Cerebellar cortex (tissue), 1 donor: ENCODE measurements around the gene ZNF32.

ENCODE experiments used
- DNase-seq: peaks from one replicate; pipeline ENCODE4 v3.0.0-alpha.2; 2015; ENCODE audit warnings: low spot score

ZNF32 gene, protein sequence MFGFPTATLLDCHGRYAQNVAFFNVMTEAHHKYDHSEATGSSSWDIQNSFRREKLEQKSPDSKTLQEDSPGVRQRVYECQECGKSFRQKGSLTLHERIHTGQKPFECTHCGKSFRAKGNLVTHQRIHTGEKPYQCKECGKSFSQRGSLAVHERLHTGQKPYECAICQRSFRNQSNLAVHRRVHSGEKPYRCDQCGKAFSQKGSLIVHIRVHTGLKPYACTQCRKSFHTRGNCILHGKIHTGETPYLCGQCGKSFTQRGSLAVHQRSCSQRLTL

GRCh38 chr10:43648398-43649184 is at the start of gene ZNF32:
TSS of gene ZNF32 (minus strand) at chr10:43648881. CDS start at chr10:43646133, 2,748 bp downstream.
- DNase-seq = peak; percentile 85

GRCh38 chr10:43698156-43698555 is 49.5 kb upstream of the ZNF32 start:
- no peak for DNase-seq

GRCh38 chr10:43696909-43697483 is 48.3 kb upstream of the ZNF32 start:
- no peak for DNase-seq

GRCh38 chr10:43695730-43696129 is 47.0 kb upstream of the ZNF32 start:
- no peak for DNase-seq

DNA sequence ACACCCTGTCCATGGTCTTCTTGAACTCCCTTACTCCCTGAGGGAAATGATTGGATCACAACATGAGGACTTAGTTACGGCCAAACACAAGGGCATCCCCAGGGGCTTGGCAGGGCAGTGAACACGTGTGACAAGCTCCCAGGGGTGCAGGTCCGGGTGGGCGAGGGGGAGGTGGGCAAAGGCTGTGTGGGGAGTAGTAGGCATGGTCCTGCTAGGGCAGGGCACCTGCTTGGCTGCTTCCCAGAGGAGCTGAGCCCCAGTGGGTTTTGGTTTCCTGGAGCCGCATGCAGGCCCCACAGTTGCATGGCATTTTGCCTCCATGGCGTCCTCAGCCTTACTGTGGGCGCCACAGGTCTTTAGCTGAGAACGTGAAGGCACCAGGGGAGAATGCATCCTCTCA is 46.6 kb upstream of the ZNF32 start:
- no peak for DNase-seq

GRCh38 chr10:43694526-43694925 is 45.8 kb upstream of the ZNF32 start:
- DNase-seq = no peak

DNA sequence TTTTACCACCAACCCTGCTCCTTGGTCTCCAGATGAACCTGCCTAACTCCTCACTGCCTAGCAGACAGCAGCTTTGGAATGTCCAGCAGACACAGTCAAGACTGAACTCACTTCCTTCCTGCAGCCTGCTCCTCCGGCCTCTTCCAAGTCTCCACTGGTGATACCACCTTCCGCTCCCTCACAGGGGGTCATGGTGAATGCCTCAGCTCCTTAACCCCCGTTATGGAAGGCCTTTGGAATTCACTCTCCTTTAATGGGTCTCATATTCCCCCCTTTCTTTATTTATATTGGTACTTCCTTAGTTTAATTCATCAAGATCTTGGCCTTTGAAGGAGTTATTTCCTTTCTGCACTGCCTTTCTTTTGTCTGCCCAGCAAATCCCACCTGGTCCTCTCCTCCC is 44.9 kb upstream of the ZNF32 start:
- no peak for DNase-seq

GRCh38 chr10:43692051-43692825 is 43.6 kb upstream of the ZNF32 start:
- DNase-seq = peak; percentile 80

GRCh38 chr10:43691485-43691884 is 42.8 kb upstream of the ZNF32 start:
- DNase-seq = peak; percentile 35

DNA sequence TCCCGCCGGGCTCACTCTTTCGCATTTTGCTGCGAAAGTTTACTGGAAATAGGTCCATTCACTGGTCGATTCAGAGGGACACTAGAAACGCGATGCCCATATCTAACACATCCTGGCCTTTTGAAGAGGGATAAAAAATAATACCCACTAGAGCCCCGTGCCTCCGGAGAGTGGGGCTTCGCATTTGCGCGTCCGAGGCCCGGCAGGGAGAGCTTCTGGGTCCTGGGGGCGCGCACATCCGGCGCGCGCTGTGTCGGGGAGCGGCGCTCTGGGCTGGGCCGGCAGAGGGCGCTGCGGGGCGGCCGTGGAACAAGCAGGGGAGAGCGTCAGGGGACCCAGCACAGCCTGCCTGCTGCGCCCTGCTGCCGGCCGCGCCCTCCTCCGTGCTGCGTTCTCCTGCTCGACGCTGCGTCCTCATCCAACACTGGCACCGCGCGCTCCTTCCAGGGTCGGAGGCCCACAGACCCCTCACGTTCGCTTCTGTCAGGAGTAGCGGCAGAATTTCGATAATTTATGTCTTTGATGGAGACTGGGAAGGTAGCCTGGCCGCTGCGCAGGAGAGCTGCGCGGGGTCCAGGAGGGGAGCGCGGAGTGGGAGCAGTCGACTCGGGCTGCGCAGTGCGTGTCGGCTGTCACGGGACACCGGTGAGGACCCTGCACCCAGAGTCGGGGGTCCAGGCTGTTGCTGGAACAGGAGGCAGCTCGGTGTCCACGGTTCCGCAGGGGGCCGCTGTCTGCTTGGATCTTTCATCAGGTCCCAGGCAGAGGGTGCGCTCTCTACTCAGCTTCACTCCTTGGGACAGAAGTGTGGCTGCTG is 41.5 kb upstream of the ZNF32 start:
- peak; percentile 71 for DNase-seq

GRCh38 chr10:43689618-43689954 is 40.9 kb upstream of the ZNF32 start:
- DNase-seq = no peak

GRCh38 chr10:43689007-43689491 is 40.4 kb upstream of the ZNF32 start:
- no peak for DNase-seq

- DNase-seq = no peak
Observed at GRCh38 chr10:43688348-43688892, 39.7 kb upstream of the ZNF32 start.

DNA sequence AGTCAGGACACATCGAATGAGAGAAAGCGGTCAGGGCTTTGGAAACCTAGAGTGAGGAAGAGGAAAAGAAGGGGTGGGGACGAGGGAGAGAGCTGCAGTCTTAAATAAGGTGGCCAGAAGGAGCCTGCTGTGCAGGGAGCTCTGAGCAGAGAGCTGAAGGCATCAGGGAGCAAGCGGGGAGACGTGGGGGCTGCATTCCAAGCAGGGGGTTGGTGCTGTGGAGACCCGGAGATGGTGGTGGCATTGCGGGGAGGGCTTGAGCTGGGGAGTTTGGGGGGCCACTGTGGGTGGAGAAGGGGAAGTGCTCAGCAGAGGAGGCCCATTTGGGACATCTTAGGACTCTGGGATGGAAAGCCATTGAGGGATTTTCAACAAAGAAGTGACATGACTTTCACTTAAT is 38.7 kb upstream of the ZNF32 start:
- no peak for DNase-seq

GRCh38 chr10:43686414-43686813 is 37.7 kb upstream of the ZNF32 start:
- no peak for DNase-seq

- DNase-seq = no peak
Observed at GRCh38 chr10:43685744-43686143, 37.1 kb upstream of the ZNF32 start.

- DNase-seq = no peak
Observed at GRCh38 chr10:43684292-43684559, 35.5 kb upstream of the ZNF32 start.

DNA sequence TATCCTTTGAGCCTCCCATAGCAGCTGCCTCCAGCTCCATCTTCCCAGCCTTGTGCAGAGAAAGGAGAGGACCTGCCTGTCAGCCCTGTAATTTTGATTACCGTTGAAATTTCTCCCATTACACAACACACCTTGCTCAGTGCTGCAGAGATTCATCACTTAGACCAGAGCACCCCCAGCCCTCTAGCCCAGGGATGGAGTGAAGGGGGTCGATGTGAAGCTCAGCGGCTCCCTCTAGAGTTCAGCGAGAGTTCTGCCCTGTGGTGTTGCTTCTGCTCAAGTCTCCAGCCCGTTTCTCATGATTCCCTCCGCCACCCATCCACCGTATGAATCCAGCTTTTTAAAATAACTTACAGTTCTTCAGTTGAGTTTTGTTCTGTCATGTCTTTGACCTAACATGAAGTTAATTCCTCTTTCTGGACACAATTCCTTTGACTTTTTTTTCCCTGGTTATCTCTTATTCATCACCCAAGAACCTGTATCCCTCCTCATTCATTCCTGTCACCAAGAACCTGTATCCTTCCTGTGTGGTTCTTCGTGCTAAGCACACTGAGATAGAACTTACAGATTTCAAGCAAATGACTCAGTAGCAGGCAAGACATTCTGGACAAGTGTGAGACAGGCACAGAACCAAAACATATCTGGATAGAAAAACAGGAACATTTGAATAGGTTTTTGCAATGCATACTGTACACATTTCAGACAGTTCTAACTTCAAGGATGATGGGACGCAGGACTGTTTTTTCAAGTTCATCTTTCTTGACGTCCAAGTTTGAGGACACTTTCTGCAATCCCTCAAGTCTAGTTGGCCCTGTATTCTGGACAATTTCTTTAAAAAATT is 35.0 kb upstream of the ZNF32 start:
- peak; percentile 29 for DNase-seq

GRCh38 chr10:43682956-43683355 is 34.3 kb upstream of the ZNF32 start:
- no peak for DNase-seq

GRCh38 chr10:43681721-43682120 is 33.0 kb upstream of the ZNF32 start:
- no peak for DNase-seq

DNA sequence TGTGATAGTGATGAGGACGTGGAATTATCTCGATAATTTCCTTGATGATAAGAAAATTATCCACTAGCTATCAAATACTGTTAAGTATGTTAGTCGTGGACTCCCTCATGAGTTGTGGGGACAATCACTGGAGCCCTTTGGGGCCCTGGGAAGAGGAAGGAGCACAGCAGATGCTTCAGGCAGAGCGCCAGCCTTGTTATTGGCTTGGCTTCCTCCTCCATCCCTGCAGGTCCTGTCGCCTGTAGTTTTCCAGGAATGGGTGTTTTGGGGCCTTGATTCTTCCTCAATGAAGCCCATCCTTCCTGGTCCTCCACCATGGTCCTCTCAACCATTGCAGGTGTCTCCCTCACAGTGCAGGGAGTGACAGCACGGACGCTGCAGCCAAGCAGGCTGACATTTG is 32.5 kb upstream of the ZNF32 start:
- DNase-seq = peak; percentile 53
